ENCODE data around the gene BICRA. TPM values are rescaled to one million over a fixed set of nuclear protein-coding genes. Genes with fewer than 3 reads are reported as not detected.

BICRA gene
- total RNA-seq, 4 donors from 2014 or later = 8.4 to 35.2 (median 28.7) TPM

DNA sequence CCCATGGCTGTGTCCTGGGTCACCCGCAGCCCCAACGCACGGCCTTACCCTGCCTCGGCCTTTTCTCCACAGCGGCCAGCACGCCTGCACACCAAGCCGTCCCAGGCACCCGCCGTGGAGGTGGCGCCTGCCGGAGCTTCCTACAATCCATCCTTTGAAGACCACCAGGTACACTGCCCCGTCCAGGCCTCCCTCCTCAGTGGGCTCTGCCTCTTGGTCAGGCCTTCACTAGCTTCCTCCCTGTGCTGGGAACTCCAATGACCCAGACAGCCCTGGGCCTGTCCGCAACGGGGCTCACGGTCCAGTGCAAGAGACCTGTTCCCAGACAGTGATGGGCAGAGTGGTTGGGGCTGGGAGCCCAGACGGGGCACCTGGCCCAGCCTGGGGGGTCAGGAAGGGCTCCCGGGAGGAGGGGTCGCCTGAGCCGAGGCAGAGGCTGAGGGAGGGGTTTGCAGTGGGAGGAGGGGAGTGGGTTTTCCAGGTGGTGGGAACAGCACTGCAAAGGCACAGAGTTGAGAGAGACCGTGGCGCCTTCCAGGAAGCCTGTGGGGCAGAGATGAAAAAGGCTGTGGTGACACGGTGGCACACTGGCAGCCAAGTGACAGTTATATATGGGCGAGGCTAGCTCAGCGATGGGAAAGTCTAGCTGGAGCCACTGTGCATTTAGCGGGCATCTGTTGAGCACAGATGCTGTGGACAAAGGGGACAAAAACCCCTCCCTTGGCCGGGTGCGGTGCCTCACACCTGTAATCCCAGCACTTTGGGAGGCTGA lies 143.7 kb downstream of the BICRA start:
- TF ChIP-seq, protein P1, sequence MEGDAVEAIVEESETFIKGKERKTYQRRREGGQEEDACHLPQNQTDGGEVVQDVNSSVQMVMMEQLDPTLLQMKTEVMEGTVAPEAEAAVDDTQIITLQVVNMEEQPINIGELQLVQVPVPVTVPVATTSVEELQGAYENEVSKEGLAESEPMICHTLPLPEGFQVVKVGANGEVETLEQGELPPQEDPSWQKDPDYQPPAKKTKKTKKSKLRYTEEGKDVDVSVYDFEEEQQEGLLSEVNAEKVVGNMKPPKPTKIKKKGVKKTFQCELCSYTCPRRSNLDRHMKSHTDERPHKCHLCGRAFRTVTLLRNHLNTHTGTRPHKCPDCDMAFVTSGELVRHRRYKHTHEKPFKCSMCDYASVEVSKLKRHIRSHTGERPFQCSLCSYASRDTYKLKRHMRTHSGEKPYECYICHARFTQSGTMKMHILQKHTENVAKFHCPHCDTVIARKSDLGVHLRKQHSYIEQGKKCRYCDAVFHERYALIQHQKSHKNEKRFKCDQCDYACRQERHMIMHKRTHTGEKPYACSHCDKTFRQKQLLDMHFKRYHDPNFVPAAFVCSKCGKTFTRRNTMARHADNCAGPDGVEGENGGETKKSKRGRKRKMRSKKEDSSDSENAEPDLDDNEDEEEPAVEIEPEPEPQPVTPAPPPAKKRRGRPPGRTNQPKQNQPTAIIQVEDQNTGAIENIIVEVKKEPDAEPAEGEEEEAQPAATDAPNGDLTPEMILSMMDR (IDR thresholded peaks at IDR 0.05 in 4 of 5, conservative IDR thresholded peaks at IDR 0.05 in 1 of 5) = no peak
- no peak for TF ChIP-seq POLR2A (IDR thresholded peaks at IDR 0.05)
- H3K9me3 ChIP-seq = no peaks in the 10 kb centered on the region
- DNase-seq = no peak
- in situ Hi-C loops (cut with MboI; ENCODE audit: low sequenced_read_pairs in 4 of 4) = no loop called here
- intact Hi-C loops (cut with DNase I; ENCODE audit: low total_unique reads) = no loop called here
- no peak overlapping the region for H3K4me3 ChIP-seq
- H3K36me3 ChIP-seq = peaks cover 0 to 96% of the 10 kb centered on the region in 2 donors
- no peak overlapping the region for H3K27ac ChIP-seq
- no peak for ATAC-seq
- no peaks in the 10 kb centered on the region for H3K27me3 ChIP-seq
- H3K4me1 ChIP-seq = no peaks in the 10 kb centered on the region

Other genes with a start within 250 kb of the BICRA start
- 1 to 10 TPM in 3 of 4 donors, under 1 TPM in 1; 0.24 to 5.4 (median 2.2) TPM for gene MEIS3, start 189.6 kb upstream of the BICRA start, total RNA-seq
- gene SLC8A2, start 137.2 kb upstream of the BICRA start, total RNA-seq = not detected
- gene KPTN, start 124.9 kb upstream of the BICRA start, total RNA-seq = 1 to 10 TPM in 3 of 4 donors, under 1 TPM in 1; 0.91 to 6.4 (median 3.9) TPM
- 100 to 1,000 TPM; 127 to 272 (median 212) TPM for gene NAPA, start 94.1 kb upstream of the BICRA start, total RNA-seq
- gene ZNF541, start 36.0 kb upstream of the BICRA start, total RNA-seq = not detected
- 10 to 100 TPM; 10.9 to 46.6 (median 33.8) TPM for gene EHD2, start 104.3 kb downstream of the BICRA start, total RNA-seq
- 100 to 1,000 TPM; 141 to 262 (median 150) TPM for gene NOP53, start 136.4 kb downstream of the BICRA start, total RNA-seq
- 1,000 to 10,000 TPM in 3 of 4 donors, 100 to 1,000 TPM in 1; 730 to 1,512 (median 1,402) TPM for gene SELENOW, start 169.6 kb downstream of the BICRA start, total RNA-seq
- not detected for gene TPRX1, start 195.4 kb downstream of the BICRA start, total RNA-seq
- not detected for gene CRX, start 212.8 kb downstream of the BICRA start, total RNA-seq

Measured in gastrocnemius medialis (tissue), 4 donors.